Mesenchymal stem cell (in vitro differentiated cells and primary cell): Measurements from ENCODE around the gene FAM169A. TPM values are rescaled to one million over a fixed set of nuclear protein-coding genes. Genes with fewer than 3 reads are reported as not detected.
"Not testable (repeated sequence)": the region's sequence is repeated elsewhere in the genome, so short reads cannot be mapped to it uniquely, and the experiment has no call there.

Experiments used
- DNase-seq: peaks from one replicate; pipeline ENCODE4 v3.0.0-alpha.2; 2013
- H2AFZ ChIP-seq: one replicate; pipeline ENCODE4 v1.6.1; 2013; ENCODE audit warnings: low read depth, mild to moderate bottlenecking, control low read depth, inconsistent platforms, low read length, moderate library complexity
- H2AK5ac ChIP-seq: 2 replicates; pipeline ENCODE4 v1.6.1; 2013; ENCODE audit warnings: low read length, moderate library complexity, mild to moderate bottlenecking, inconsistent platforms; ENCODE audit not compliant: severe bottlenecking
- H2BK120ac ChIP-seq: one replicate; pipeline ENCODE4 v1.6.1; 2013; ENCODE audit warnings: low read depth, mild to moderate bottlenecking, inconsistent platforms, low read length, moderate library complexity
- H2BK12ac ChIP-seq, 2 experiments: one replicate each; pipeline ENCODE4 v1.6.1; 2013; ENCODE audit warnings: inconsistent platforms in 2 of 2, low read length in 2 of 2, mild to moderate bottlenecking in 2 of 2, moderate library complexity in 2 of 2, control low read depth in 1 of 2
- H2BK15ac ChIP-seq: one replicate; pipeline ENCODE4 v1.6.1; 2013; ENCODE audit warnings: mild to moderate bottlenecking, low read depth, inconsistent platforms; ENCODE audit not compliant: poor library complexity, severe bottlenecking
- H2BK5ac ChIP-seq: 2 replicates; pipeline ENCODE4 v1.6.1; 2013; ENCODE audit warnings: low read depth, mild to moderate bottlenecking, low read length, control low read depth, inconsistent platforms; ENCODE audit not compliant: poor library complexity, severe bottlenecking
- H3K14ac ChIP-seq, 2 experiments: one replicate each; pipeline ENCODE4 v1.6.1; 2013; ENCODE audit warnings: inconsistent platforms in 2 of 2, low read length in 2 of 2, control low read depth in 1 of 2, mild to moderate bottlenecking in 1 of 2, moderate library complexity in 1 of 2
- H3K18ac ChIP-seq, 2 experiments: one replicate each; pipeline ENCODE4 v1.6.1; 2013; ENCODE audit warnings: inconsistent platforms in 2 of 2, low read length in 2 of 2, control low read depth in 1 of 2, low read depth in 1 of 2, mild to moderate bottlenecking in 1 of 2
- H3K23ac ChIP-seq, 2 experiments: one replicate each; pipeline ENCODE4 v1.6.1; 2013; ENCODE audit warnings: inconsistent platforms in 2 of 2, low read length in 2 of 2, mild to moderate bottlenecking in 2 of 2, moderate library complexity in 2 of 2, control low read depth in 1 of 2
- H3K27ac ChIP-seq: 2 replicates; pipeline ENCODE4 v1.5.1; 2013; ENCODE audit warnings: mild to moderate bottlenecking, moderate library complexity, low read length, control low read depth, inconsistent platforms; ENCODE audit not compliant: poor library complexity, severe bottlenecking
- H3K27me3 ChIP-seq, 2 experiments: 2 replicates each; pipeline versions ENCODE4 v1.6.1 to v1.7.0; 2013; ENCODE audit warnings: low read length in 2 of 2, mild to moderate bottlenecking in 2 of 2, moderate library complexity in 2 of 2, control low read depth in 1 of 2, inconsistent platforms in 1 of 2; ENCODE audit not compliant: control insufficient read depth in 1 of 2, insufficient read depth in 1 of 2
- H3K36me3 ChIP-seq, 2 experiments: 2 replicates each; pipeline versions ENCODE4 v1.6.1 to v1.7.0; 2013; ENCODE audit warnings: low read length in 2 of 2, control low read depth in 1 of 2, inconsistent platforms in 1 of 2, low read depth in 1 of 2, mild to moderate bottlenecking in 1 of 2; ENCODE audit not compliant: insufficient read depth in 2 of 2, control insufficient read depth in 1 of 2
- H3K4ac ChIP-seq, 2 experiments: one replicate each; pipeline ENCODE4 v1.6.1; 2013; ENCODE audit warnings: inconsistent platforms in 2 of 2, low read length in 2 of 2, mild to moderate bottlenecking in 2 of 2, moderate library complexity in 2 of 2, control low read depth in 1 of 2, low read depth in 1 of 2
- H3K4me1 ChIP-seq: 2 replicates; pipeline ENCODE4 v1.6.1; 2013; ENCODE audit warnings: low read depth, low read length, control low read depth; ENCODE audit not compliant: control insufficient read depth, insufficient read depth
- H3K4me2 ChIP-seq: 2 replicates; pipeline ENCODE4 v1.6.1; 2013; ENCODE audit warnings: low read length, mild to moderate bottlenecking, inconsistent platforms; ENCODE audit not compliant: poor library complexity, severe bottlenecking
- H3K4me3 ChIP-seq, 2 experiments: 2 replicates each; pipeline versions ENCODE4 v1.5.1 to v1.7.0; 2013; ENCODE audit warnings: low read length in 2 of 2, mild to moderate bottlenecking in 2 of 2, control low read depth in 1 of 2, low read depth in 1 of 2; ENCODE audit not compliant: insufficient read depth in 1 of 2
- H3K79me1 ChIP-seq: replicated peaks from 2 replicates; pipeline ENCODE4 v1.6.1; 2013; ENCODE audit warnings: mild to moderate bottlenecking, control low read depth, low read length, inconsistent platforms; ENCODE audit not compliant: poor library complexity, severe bottlenecking
- H3K9ac ChIP-seq: 2 replicates; pipeline ENCODE4 v1.7.0; 2013; ENCODE audit warnings: mild to moderate bottlenecking, low read length, moderate library complexity
- H3K9me3 ChIP-seq: 2 replicates; pipeline ENCODE4 v1.7.0; 2013; ENCODE audit warnings: mild to moderate bottlenecking, low read length; ENCODE audit not compliant: control insufficient read depth
- H4K8ac ChIP-seq: one replicate; pipeline ENCODE4 v1.6.1; 2013; ENCODE audit warnings: inconsistent platforms, mild to moderate bottlenecking, low read length, moderate library complexity
- H4K91ac ChIP-seq: one replicate; pipeline ENCODE4 v1.6.1; 2013; ENCODE audit warnings: mild to moderate bottlenecking, low read length, inconsistent platforms
- WGBS: methylation state at CpG from one replicate; pipeline ENCODE4 v1.1.7; 2013; ENCODE audit warnings: mixed read lengths; 5-methylcytosine and 5-hydroxymethylcytosine counted together
- polyA plus RNA-seq, 2 experiments: library from polyadenylated mRNA; stranded (reverse); fragments of 200-250 nt; gene quantifications; one replicate each; pipeline ENCODE4 v1.2.3, GENCODE V29; 2013

Gene FAM169A
- 0.11 TPM for polyA plus RNA-seq (2013, experiment 1 of 2)
- 0.15 TPM for polyA plus RNA-seq (2013, experiment 2 of 2)

- Histone ChIP-seq H3K36me3 (no peaks in the 10 kb centered on the region), H3K4me1 (peaks cover 16% of the 10 kb centered on the region), H3K79me1 (no peaks in the 10 kb centered on the region), H3K27ac (no peak within 1 kb of the TSS), H3K4me2 (peak within 1 kb of the TSS; percentile 71), H2AK5ac (no peak within 1 kb of the TSS), H3K4ac (no peak within 1 kb of the TSS), H3K9ac (peak within 1 kb of the TSS; percentile 72), H3K9me3 (no peaks in the 10 kb centered on the region), H3K23ac (peak within 1 kb of the TSS in 1 of 2 experiments; percentile 23), H3K14ac (no peak within 1 kb of the TSS), H3K4me3 (peak within 1 kb of the TSS; percentile 70 to 85), H2BK5ac (no peak within 1 kb of the TSS), H2AFZ (peak within 1 kb of the TSS; percentile 81), H4K91ac (no peak within 1 kb of the TSS), H2BK120ac (no peak within 1 kb of the TSS), H3K27me3 (peaks cover 0 to 54% of the 10 kb centered on the region in 2 experiments), H2BK12ac (no peak within 1 kb of the TSS), H3K18ac (peak within 1 kb of the TSS; percentile 40 to 61), H2BK15ac (peak within 1 kb of the TSS; percentile 68), H4K8ac (peak within 1 kb of the TSS; percentile 23)
- DNase-seq, result peak; percentile 42
- WGBS, result under 1% methylated on average over 61 of the region's 119 CpGs
Observed at GRCh38 chr5:74865804-74866595, at the start of gene FAM169A. FAM169A (minus strand) TSS chr5:74866387; CDS start chr5:74841676, 24,711 bp downstream.

GRCh38 chr5:74915488-74915887 is 49.3 kb upstream of the FAM169A start:
- no peak overlapping the region for H4K8ac ChIP-seq
- no peak overlapping the region for H3K23ac ChIP-seq
- no peak overlapping the region for H3K4me3 ChIP-seq
- WGBS, result no CpG with 5 or more reads among the region's 1 CpG
- no peak overlapping the region for H3K9ac ChIP-seq
- no peak overlapping the region for H2AK5ac ChIP-seq
- H2BK12ac ChIP-seq, result no peak overlapping the region
- peaks cover 1% of the 10 kb centered on the region for H3K4me1 ChIP-seq
- no peak for DNase-seq
- no peak overlapping the region for H2BK15ac ChIP-seq
- H3K27me3 ChIP-seq, result peaks cover 0 to 4% of the 10 kb centered on the region in 2 experiments
- H3K27ac ChIP-seq, result no peak overlapping the region
- H3K18ac ChIP-seq, result no peak overlapping the region
- H3K9me3 ChIP-seq, result no peaks in the 10 kb centered on the region
- no peak overlapping the region for H2BK120ac ChIP-seq
- H2AFZ ChIP-seq, result no peak overlapping the region
- H2BK5ac ChIP-seq, result no peak overlapping the region
- no peaks in the 10 kb centered on the region for H3K36me3 ChIP-seq
- no peak overlapping the region for H3K4ac ChIP-seq
- no peak overlapping the region for H4K91ac ChIP-seq
- no peak overlapping the region for H3K14ac ChIP-seq
- no peak overlapping the region for H3K4me2 ChIP-seq
- H3K79me1 ChIP-seq, result no peaks in the 10 kb centered on the region

- H2AFZ ChIP-seq, H3K23ac ChIP-seq, H4K8ac ChIP-seq, H3K4ac ChIP-seq, H3K36me3 ChIP-seq, H2BK15ac ChIP-seq, H2BK5ac ChIP-seq, H3K4me2 ChIP-seq, H2BK12ac ChIP-seq, H3K27ac ChIP-seq, H3K9me3 ChIP-seq, DNase-seq, H4K91ac ChIP-seq, H3K14ac ChIP-seq, H3K4me1 ChIP-seq, H3K27me3 ChIP-seq, H3K18ac ChIP-seq, H2BK120ac ChIP-seq, H3K9ac ChIP-seq, H3K4me3 ChIP-seq, H2AK5ac ChIP-seq, H3K79me1 ChIP-seq: not testable (repeated sequence)
- 88% methylated on average over 2 of the region's 2 CpGs for WGBS
Observed at GRCh38 chr5:74911421-74911820, 45.2 kb upstream of the FAM169A start.

GRCh38 chr5:74909888-74910287 is 43.7 kb upstream of the FAM169A start:
- not testable (repeated sequence) for H3K9me3 ChIP-seq, H3K14ac ChIP-seq, H2BK5ac ChIP-seq, H3K27ac ChIP-seq, H3K36me3 ChIP-seq, H2BK120ac ChIP-seq, H2BK15ac ChIP-seq, H3K79me1 ChIP-seq, H3K4ac ChIP-seq, H3K18ac ChIP-seq, H3K4me1 ChIP-seq, H3K27me3 ChIP-seq, H3K23ac ChIP-seq, H3K4me2 ChIP-seq, DNase-seq, H3K9ac ChIP-seq, H4K8ac ChIP-seq, H4K91ac ChIP-seq, H2AK5ac ChIP-seq, H3K4me3 ChIP-seq, H2BK12ac ChIP-seq, H2AFZ ChIP-seq
